Measurements from ENCODE around the gene NEDD4L. TPM values are rescaled to one million over a fixed set of nuclear protein-coding genes. Genes with fewer than 3 reads are reported as not detected.

Gene NEDD4L
- total RNA-seq, 3 donors from 2014 or later: 161 to 309 (median 256) TPM

DNA sequence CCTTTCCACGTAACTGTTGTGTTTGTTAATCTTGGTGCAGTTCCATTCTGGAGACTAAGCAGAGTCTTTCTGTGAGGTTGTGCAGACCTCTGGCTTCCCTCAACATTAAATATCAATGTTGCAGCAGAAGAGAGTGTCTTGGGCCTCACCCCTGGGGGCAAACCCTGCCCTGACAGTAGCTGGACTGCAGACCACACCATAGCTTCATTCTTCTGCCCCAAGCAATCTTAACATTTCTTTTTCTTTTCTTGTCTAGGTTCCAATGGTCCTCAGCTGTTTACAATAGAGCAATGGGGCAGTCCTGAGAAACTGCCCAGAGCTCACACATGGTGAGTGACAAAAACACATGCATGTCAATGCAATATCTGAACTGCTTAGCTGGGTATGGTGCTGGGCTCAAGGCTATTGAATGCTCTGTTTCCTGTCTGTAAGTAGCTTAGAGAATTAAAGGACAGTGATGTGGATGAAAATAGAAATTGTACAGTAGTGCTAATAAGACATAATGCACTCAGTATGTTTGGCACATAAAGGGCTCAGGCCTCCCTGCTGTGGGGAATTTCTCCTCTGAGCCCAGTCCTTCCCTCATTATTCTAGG lies 347.3 kb downstream of the NEDD4L start:
- Histone ChIP-seq H3K4me1 (ENCODE audit: low read depth) (no peaks in the 10 kb centered on the region), H3K4me3 (no peak overlapping the region), H3K36me3 (ENCODE audit: low read depth) (peaks cover 4% of the 10 kb centered on the region), H3K9me3 (no peaks in the 10 kb centered on the region)
- ATAC-seq: no peak
- intact Hi-C loops (cut with DNase I, micrococcal nuclease): no loop called here
- DNase-seq: no peak
- no peak for TF ChIP-seq CTCF (IDR thresholded peaks at IDR 0.05)

GRCh38 chr18:58391932-58392323 lies 347.9 kb downstream of the NEDD4L start:
- DNase-seq (no peak), ATAC-seq (no peak)
- H3K9me3 ChIP-seq: no peaks in the 10 kb centered on the region
- no peaks in the 10 kb centered on the region for H3K4me1 ChIP-seq (ENCODE audit: low read depth)
- intact Hi-C loops (cut with DNase I, micrococcal nuclease): no loop called here
- peaks cover under 1% of the 10 kb centered on the region for H3K36me3 ChIP-seq (ENCODE audit: low read depth)
- no peak overlapping the region for H3K4me3 ChIP-seq
- TF ChIP-seq CTCF (IDR thresholded peaks at IDR 0.05): no peak

- Histone ChIP-seq H3K4me1 (ENCODE audit: low read depth) (no peaks in the 10 kb centered on the region), H3K36me3 (ENCODE audit: low read depth) (no peaks in the 10 kb centered on the region), H3K4me3 (no peak overlapping the region), H3K9me3 (no peaks in the 10 kb centered on the region)
- DNase-seq: no peak
- intact Hi-C loops (cut with DNase I, micrococcal nuclease): no loop called here
- peak; percentile 3 for ATAC-seq
- TF ChIP-seq CTCF (IDR thresholded peaks at IDR 0.05): no peak
Measured at GRCh38 chr18:58392324-58393000, 348.4 kb downstream of the NEDD4L start.

GRCh38 chr18:58393295-58393694 lies 349.3 kb downstream of the NEDD4L start:
- Histone ChIP-seq H3K4me1 (ENCODE audit: low read depth) (no peaks in the 10 kb centered on the region), H3K4me3 (no peak overlapping the region), H3K9me3 (no peaks in the 10 kb centered on the region), H3K36me3 (ENCODE audit: low read depth) (no peaks in the 10 kb centered on the region)
- peak; percentile 76 for ATAC-seq
- no peak for DNase-seq
- intact Hi-C loops (cut with DNase I, micrococcal nuclease): no loop called here
- no peak for TF ChIP-seq CTCF (IDR thresholded peaks at IDR 0.05)

- Histone ChIP-seq H3K4me1 (ENCODE audit: low read depth) (no peaks in the 10 kb centered on the region), H3K4me3 (no peak overlapping the region), H3K9me3 (no peaks in the 10 kb centered on the region), H3K36me3 (ENCODE audit: low read depth) (no peaks in the 10 kb centered on the region)
- DNase-seq (no peak), ATAC-seq (no peak)
- no peak for TF ChIP-seq CTCF (IDR thresholded peaks at IDR 0.05)
- intact Hi-C loops (cut with DNase I, micrococcal nuclease): no loop called here
Measured at GRCh38 chr18:58394046-58394445, 350.0 kb downstream of the NEDD4L start.
